Peyer's patch (tissue), 4 donors: ENCODE measurements around the gene PRELP.

ENCODE experiments used
- CTCF ChIP-seq, 6 experiments: fragments of 450-650 bp in 4 of 6; fragments of 200-600 bp in 2 of 6; sonication (generic) in 1 of 6; IDR thresholded peaks; one replicate each; pipeline ENCODE4 v1.5.1; 2017 to 2019; ENCODE audit warnings: antibody characterized with exemption in 6 of 6, mild to moderate bottlenecking in 3 of 6, moderate library complexity in 1 of 6
- POLR2A ChIP-seq, 2 donors: fragments of 450-650 bp; IDR thresholded peaks; one replicate each; pipeline ENCODE4 v1.5.1; 2017; ENCODE audit warnings: antibody characterized with exemption in 2 of 2, mild to moderate bottlenecking in 2 of 2, moderate library complexity in 2 of 2

DNA sequence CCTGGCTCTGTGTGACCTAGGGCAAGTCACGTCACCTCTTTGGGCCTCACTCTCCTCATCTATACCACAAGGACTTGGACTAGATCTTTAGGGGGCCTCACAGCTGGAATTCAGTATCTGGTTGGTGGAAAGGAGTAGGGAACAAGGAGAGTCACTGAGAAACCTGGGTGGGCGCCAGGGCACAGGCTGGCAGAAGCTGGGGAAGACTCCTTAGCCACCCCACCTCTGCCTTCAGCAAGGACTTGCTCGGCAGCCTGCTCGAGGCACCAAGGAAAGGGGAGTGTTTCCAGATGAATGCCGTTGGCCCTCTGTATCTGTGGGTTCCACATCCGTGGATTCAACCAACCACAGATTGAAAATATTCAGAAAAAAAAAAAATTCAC is 17.1 kb downstream of the PRELP start:
- TF ChIP-seq POLR2A (IDR thresholded peaks at IDR 0.05) (no peak), CTCF (IDR thresholded peaks at IDR 0.05) (no peak)
